ENCODE measurements around the gene TAF5L. TPM values are rescaled to one million over a fixed set of nuclear protein-coding genes. Genes with fewer than 3 reads are reported as not detected.

TAF5L gene
- total and polyA plus RNA-seq, 2 of the 4 experiments (the other 2 are of a cell fraction): 17.9 to 18.6 TPM

DNA sequence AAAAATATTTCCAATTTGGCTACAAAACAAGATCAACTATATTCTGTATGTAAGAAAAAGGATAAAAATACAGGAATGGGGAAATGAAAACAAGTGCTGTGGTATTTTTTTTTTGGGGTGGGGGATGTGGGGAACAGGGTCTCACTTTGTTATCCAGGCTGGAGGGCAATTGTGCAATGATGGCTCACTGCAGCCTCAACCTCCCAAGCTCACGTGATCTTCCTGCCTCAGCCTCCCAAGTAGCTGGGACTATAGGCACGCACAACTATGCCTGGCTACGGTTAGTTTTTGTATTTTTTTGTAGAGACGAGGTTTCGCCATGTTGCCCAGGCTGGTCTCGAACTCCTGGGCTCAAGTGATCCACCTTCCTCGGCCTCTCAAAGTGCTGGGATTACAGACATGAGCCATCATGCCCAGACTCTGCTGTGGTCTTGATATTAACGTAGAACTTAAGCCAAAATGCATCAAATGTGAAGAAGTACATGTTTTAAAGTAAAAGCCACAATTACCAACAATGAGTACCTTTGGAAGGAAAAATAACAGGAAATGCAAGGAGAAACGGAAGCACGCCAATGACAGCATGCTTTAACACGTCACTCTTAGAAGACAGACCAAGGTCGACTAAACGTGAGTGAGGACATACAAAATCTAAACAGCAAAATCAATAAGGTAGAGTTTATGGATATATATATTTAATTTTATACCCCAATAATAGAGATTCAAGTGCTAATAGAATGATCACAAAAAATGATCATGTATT lies 58.6 kb downstream of the TAF5L start:
- no peak overlapping the region for H2BK15ac ChIP-seq (ENCODE audit: low read depth, low read length)
- no peaks in the 10 kb centered on the region for H3K36me3 ChIP-seq (ENCODE audit: control insufficient read depth, insufficient read depth, low read length)
- no peaks in the 10 kb centered on the region for H3K4me1 ChIP-seq (ENCODE audit: control insufficient read depth, insufficient read depth, low read length)
- no peak overlapping the region for H2AK9ac ChIP-seq (replicated peaks; ENCODE audit: low read depth, low read length, poor library complexity)
- no peak overlapping the region for H4K5ac ChIP-seq (ENCODE audit: low read depth, low read length)
- H2BK120ac ChIP-seq (ENCODE audit: low read depth, low read length): no peak overlapping the region
- dilution Hi-C loops (cut with HindIII; ENCODE audit: low sequenced_read_pairs, unreplicated experiment) (no loop called here), intact Hi-C loops (cut with micrococcal nuclease) (no loop called here), in situ Hi-C loops (cut with MboI; ENCODE audit: low sequenced_read_pairs) (no loop called here)
- H3K9me1 ChIP-seq (ENCODE audit: insufficient read depth, low read length): no peaks in the 10 kb centered on the region
- ChIA-PET POLR2A (ENCODE audit: unreplicated experiment) (no interaction called here), CTCF (interaction anchor here (1.0 kb wide), 1 partner anchor 11 kb away, joined by 3 read pairs; no protein-coding TSS in a partner anchor)
- no peak overlapping the region for H2BK20ac ChIP-seq (ENCODE audit: low read depth, low read length)
- no peak overlapping the region for H2BK5ac ChIP-seq (ENCODE audit: low read depth, low read length, poor library complexity, severe bottlenecking)
- no peak overlapping the region for H3K9ac ChIP-seq (ENCODE audit: low read depth, low read length)
- no peak overlapping the region for H4K8ac ChIP-seq (ENCODE audit: low read depth in 2 of 2, low read length in 2 of 2)
- H3K79me1 ChIP-seq (ENCODE audit: low read depth in 1 of 2, low read length in 2 of 2): no peaks in the 10 kb centered on the region
- H3K18ac ChIP-seq (ENCODE audit: low read depth, low read length): no peak overlapping the region
- 90% methylated on average over 5 of the region's 13 CpGs; no CpG with 5 or more reads in 1 of the 2 experiments for WGBS, 2 experiments (ENCODE audit: extremely low coverage in 2 of 2, insufficient read length in 1 of 2)
- H3K56ac ChIP-seq (ENCODE audit: extremely low read depth, insufficient read depth, low read length): no peak overlapping the region
- no peak overlapping the region for H2AK5ac ChIP-seq (ENCODE audit: low read depth, low read length)
- H3K9me3 ChIP-seq (ENCODE audit: control insufficient read depth, insufficient read depth, low read length): no peaks in the 10 kb centered on the region
- H3K4me2 ChIP-seq (ENCODE audit: low read depth, low read length): no peak overlapping the region
- DNase-seq (no peak), ATAC-seq (ENCODE audit: low read depth) (no peak)
- no TSS peak for BruUV-seq (replicated peaks)
- H3K14ac ChIP-seq (replicated peaks; ENCODE audit: low read depth, low read length): no peak overlapping the region
- no peak overlapping the region for H4K91ac ChIP-seq (ENCODE audit: insufficient read depth, low read depth, low read length)
- no peak overlapping the region for H3K4me3 ChIP-seq (ENCODE audit: insufficient read depth, low read depth, low read length)
- no peaks in the 10 kb centered on the region for H4K20me1 ChIP-seq (ENCODE audit: insufficient read depth, low read length)
- H3K4ac ChIP-seq (ENCODE audit: low read depth, low read length): no peak overlapping the region
- TF ChIP-seq, protein P1, sequence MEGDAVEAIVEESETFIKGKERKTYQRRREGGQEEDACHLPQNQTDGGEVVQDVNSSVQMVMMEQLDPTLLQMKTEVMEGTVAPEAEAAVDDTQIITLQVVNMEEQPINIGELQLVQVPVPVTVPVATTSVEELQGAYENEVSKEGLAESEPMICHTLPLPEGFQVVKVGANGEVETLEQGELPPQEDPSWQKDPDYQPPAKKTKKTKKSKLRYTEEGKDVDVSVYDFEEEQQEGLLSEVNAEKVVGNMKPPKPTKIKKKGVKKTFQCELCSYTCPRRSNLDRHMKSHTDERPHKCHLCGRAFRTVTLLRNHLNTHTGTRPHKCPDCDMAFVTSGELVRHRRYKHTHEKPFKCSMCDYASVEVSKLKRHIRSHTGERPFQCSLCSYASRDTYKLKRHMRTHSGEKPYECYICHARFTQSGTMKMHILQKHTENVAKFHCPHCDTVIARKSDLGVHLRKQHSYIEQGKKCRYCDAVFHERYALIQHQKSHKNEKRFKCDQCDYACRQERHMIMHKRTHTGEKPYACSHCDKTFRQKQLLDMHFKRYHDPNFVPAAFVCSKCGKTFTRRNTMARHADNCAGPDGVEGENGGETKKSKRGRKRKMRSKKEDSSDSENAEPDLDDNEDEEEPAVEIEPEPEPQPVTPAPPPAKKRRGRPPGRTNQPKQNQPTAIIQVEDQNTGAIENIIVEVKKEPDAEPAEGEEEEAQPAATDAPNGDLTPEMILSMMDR (conservative IDR thresholded peaks at IDR 0.05; ENCODE audit: low read depth, low read length): no peak
- no peak for TF ChIP-seq NFE2L2 (IDR thresholded peaks at IDR 0.05; ENCODE audit: low read depth, low read length)
- TF ChIP-seq BHLHE40 (IDR thresholded peaks at IDR 0.05; ENCODE audit: low read depth, low read length): no peak
- TF ChIP-seq, protein P2, sequence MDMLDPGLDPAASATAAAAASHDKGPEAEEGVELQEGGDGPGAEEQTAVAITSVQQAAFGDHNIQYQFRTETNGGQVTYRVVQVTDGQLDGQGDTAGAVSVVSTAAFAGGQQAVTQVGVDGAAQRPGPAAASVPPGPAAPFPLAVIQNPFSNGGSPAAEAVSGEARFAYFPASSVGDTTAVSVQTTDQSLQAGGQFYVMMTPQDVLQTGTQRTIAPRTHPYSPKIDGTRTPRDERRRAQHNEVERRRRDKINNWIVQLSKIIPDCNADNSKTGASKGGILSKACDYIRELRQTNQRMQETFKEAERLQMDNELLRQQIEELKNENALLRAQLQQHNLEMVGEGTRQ (IDR thresholded peaks at IDR 0.05; ENCODE audit: low read depth, low read length): no peak
- no peak for TF ChIP-seq CHD1 (IDR thresholded peaks at IDR 0.05; ENCODE audit: low read depth, low read length)
- no peak for TF ChIP-seq SMC3 (IDR thresholded peaks at IDR 0.05; ENCODE audit: low read depth, low read length)
- H3K27me3 ChIP-seq (ENCODE audit: control insufficient read depth, insufficient read depth, low read length): peaks cover 4% of the 10 kb centered on the region; the same call in 1 of the 2 replicates
- no peak overlapping the region for H3K27ac ChIP-seq (ENCODE audit: insufficient read depth, low read length)
- no peak overlapping the region for H2AFZ ChIP-seq (replicated peaks; ENCODE audit: low read length, poor library complexity)
- no peak overlapping the region for H3K23ac ChIP-seq (ENCODE audit: low read depth, low read length)
